Psoas muscle (tissue), 8 donors: Measurements from ENCODE around the gene TM9SF4. TPM values are rescaled to one million over a fixed set of nuclear protein-coding genes. Genes with fewer than 3 reads are reported as not detected.

Experiments used
- ATAC-seq, 4 donors: fragments of 200-7000 bp; cut with Tn5 transposase; one replicate each; pipeline ENCODE4 v1.9.1; 2020; ENCODE audit warnings: moderate library complexity in 3 of 4, mild to moderate bottlenecking in 2 of 4
- DNase-seq, 2 donors: peaks; one replicate each; pipeline ENCODE4 v3.0.0-alpha.2; 2020
- H3K27ac ChIP-seq: fragments of 200-600 bp; one replicate; pipeline ENCODE4 v1.8.0; 2022
- H3K27me3 ChIP-seq, 3 donors: fragments of 200-600 bp in 1 of 3; one replicate each; pipeline versions ENCODE4 v1.6.1 to v1.8.0; 2013 to 2022; ENCODE audit warnings: low read length in 2 of 3, mild to moderate bottlenecking in 2 of 3, moderate library complexity in 1 of 3; ENCODE audit not compliant: insufficient read depth in 3 of 3
- H3K36me3 ChIP-seq, 2 donors: fragments of 200-600 bp in 1 of 2; one replicate each; pipeline versions ENCODE4 v1.6.1 to v1.8.0; 2013 to 2022; ENCODE audit warnings: low read depth in 1 of 2, mild to moderate bottlenecking in 1 of 2, moderate library complexity in 1 of 2; ENCODE audit not compliant: insufficient read depth in 1 of 2
- H3K4me1 ChIP-seq: fragments of 200-600 bp; one replicate; pipeline ENCODE4 v1.8.0; 2022
- H3K4me3 ChIP-seq: fragments of 200-600 bp; one replicate; pipeline ENCODE4 v1.8.0; 2022; ENCODE audit warnings: mild to moderate bottlenecking
- H3K9me3 ChIP-seq: fragments of 200-600 bp; one replicate; pipeline ENCODE4 v1.8.0; 2022
- WGBS, 3 donors: extraction: QIAGEN DNeasy Blood & Tissue Kit; methylation state at CpG; one replicate each; pipeline versions ENCODE4 v1.1.6 to v1.1.7; 2013; 5-methylcytosine and 5-hydroxymethylcytosine counted together
- intact Hi-C, 2 donors: fragments of 100-400 bp; cut with DNase I; formaldehyde crosslinking; loops; one replicate each; pipeline versions ENCODE4 v1.11.0 to v1.14.2; 2022
- polyA plus RNA-seq, 3 donors: library from polyadenylated mRNA; stranded (reverse); fragments of 200-250 nt; gene quantifications; one replicate each; pipeline ENCODE4 v1.2.3, GENCODE V29; 2013
- total RNA-seq, 4 donors: library from RNA; stranded (reverse); fragmentation: NEBNext Ultra II Directional in 2 of 4; extraction: Animal tissue kit (Norgen Biotek cat#: 25700) in 2 of 4; gene quantifications; one replicate each; pipeline versions ENCODE4 v1.2.1 to v1.2.4, GENCODE V29; 2021 to 2023
- TF ChIP-seq, protein P1 (sequence below): fragments of 200-600 bp; IDR thresholded peaks from one replicate; pipeline ENCODE4 v1.8.0; 2022; ENCODE audit warnings: antibody characterized with exemption
- donor health status: healthy with polysubstance abuse.
- donor health status: DM: no; HTN: no; CAD: no; lungs with moderate emphysema.
- donor health status: Bipolar disorder and iron deficiency.
- donor health status: healthy.
- donor health status: DM: yes; HTN: yes; CAD: no.
- donor health status: DM: no; HTN: no; CAD: no.
- donor health status: DM: no; HTN: no; CAD: no.
- donor health status: DM: yes; HTN: yes; CAD: no.

The TM9SF4 gene
- total and polyA plus RNA-seq, 7 donors = 14.0 to 28.0 (median 25.7) TPM

GRCh38 chr20:32205110-32205842, 95.8 kb downstream of the TM9SF4 start:
- intact Hi-C loops = loop anchor here (10.0 kb wide), 2 partner anchors 90 to 150 kb away; partner anchors contain the start of gene ASXL1 (in 1 of the 2)
- 21 to 43% (median 32%) methylated on average over 5 of the region's 5 CpGs for WGBS, 3 donors
- H3K4me1 ChIP-seq = peaks cover 73% of the 10 kb centered on the region
- H3K27ac ChIP-seq = peak overlapping the region; percentile 96
- no peaks in the 10 kb centered on the region for H3K27me3 ChIP-seq
- DNase-seq (no peak), ATAC-seq (peak in 3 of 4 donors; percentile 57 to 60 (median 60))
- H3K4me3 ChIP-seq = peak overlapping the region; percentile 91
- TF ChIP-seq, protein P1, sequence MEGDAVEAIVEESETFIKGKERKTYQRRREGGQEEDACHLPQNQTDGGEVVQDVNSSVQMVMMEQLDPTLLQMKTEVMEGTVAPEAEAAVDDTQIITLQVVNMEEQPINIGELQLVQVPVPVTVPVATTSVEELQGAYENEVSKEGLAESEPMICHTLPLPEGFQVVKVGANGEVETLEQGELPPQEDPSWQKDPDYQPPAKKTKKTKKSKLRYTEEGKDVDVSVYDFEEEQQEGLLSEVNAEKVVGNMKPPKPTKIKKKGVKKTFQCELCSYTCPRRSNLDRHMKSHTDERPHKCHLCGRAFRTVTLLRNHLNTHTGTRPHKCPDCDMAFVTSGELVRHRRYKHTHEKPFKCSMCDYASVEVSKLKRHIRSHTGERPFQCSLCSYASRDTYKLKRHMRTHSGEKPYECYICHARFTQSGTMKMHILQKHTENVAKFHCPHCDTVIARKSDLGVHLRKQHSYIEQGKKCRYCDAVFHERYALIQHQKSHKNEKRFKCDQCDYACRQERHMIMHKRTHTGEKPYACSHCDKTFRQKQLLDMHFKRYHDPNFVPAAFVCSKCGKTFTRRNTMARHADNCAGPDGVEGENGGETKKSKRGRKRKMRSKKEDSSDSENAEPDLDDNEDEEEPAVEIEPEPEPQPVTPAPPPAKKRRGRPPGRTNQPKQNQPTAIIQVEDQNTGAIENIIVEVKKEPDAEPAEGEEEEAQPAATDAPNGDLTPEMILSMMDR = no peak
- peaks cover 3 to 23% of the 10 kb centered on the region in 2 donors for H3K36me3 ChIP-seq
- H3K9me3 ChIP-seq = no peaks in the 10 kb centered on the region

DNA sequence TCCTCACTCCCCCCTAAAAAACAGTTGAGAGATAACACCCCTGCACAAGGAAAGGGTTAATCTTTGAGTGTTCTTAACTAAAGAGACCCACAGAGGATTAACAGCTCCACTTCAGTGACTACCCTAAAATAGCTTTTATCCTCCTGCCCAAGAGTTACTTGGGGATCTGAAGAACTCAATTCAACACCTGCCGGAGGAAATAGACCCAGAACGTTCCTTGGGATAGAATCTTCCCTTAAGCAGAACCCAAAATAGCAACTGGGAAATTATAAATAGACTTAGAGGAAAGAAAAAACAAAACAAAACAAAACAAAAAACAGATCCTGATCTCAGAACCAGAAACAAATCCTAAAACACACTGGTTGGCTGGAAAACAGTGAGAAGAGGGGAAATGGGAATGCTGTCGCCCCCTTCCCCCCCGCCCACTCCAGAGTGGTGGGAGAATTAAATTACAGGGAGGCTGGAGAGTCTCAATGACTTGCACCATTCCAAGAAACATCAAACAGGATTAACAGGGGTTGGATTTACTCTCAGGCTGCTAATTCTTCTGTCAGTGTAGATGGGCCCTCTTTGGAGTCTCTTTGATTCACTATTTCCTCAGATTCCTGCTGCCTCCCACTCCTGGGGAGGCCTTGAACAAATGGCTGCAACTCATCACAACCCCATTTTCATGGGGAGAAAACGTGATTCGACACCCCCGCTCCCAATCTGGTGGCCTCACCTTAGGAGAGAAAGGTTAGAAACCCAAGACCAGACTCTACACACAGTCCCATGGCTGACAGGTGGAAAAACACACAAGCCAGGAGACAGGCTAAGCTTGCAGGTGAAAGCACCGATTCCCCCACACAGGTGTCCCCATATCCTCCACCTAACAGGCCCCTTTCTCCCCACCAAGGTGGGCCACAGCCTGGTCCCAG, 96.6 kb downstream of the TM9SF4 start:
- peak overlapping the region; percentile 96 for H3K27ac ChIP-seq
- DNase-seq (no peak), ATAC-seq (peak in 3 of 4 donors; percentile 31 to 58 (median 47))
- WGBS, 3 donors = 14 to 26% (median 16%) methylated on average over 8 of the region's 8 CpGs
- H3K27me3 ChIP-seq = no peaks in the 10 kb centered on the region
- intact Hi-C loops = loop anchor here (2.0 to 10.0 kb wide), 3 partner anchors 91 to 155 kb away; partner anchors contain the start of gene ASXL1 (in 1 of the 2)
- peak overlapping the region; percentile 91 for H3K4me3 ChIP-seq
- TF ChIP-seq, protein P1 = no peak
- H3K9me3 ChIP-seq = no peaks in the 10 kb centered on the region
- peaks cover 3 to 23% of the 10 kb centered on the region in 2 donors for H3K36me3 ChIP-seq
- H3K4me1 ChIP-seq = peaks cover 70% of the 10 kb centered on the region

DNA sequence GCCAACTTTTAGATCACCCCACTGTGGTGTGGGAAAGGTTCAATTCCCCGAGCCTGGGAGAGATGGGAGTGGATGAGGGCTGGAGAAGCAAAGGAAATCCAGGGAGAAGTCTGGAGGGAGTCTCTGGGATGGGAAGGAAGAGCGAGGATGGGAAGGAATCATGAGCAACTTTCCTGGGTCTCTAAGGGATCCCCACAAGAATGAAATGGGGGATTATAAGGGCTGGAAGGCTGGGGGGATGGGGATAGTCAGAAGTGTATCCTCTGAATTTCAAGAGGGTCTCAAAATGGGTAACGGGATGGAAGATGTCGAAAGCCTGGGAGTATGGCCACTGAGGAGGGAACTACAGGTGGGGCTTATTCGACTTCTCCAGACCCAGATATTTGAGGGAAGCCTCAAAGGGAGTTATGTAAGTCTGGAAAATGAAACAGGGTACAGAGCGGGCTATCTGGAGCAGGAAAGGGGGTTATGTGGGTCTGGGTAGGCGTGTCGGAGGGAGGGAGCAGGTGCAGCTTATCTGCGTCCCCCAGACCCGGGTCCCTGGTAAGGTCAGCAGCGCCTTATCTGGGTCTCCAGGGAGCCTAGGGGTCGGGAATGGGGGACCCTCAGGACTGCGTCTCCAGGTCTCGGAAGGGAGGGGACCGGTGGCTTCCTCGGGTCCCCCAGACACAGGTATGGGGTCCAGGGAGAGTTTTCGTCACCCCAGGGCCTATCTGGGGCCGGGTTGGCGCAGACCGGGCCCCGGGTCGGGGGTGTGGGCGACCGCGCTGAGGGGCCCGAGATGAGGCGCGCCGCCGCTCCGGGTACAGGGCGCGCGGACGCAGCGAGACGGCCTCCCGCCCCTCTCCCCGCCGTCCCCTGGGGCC, 97.5 kb downstream of the TM9SF4 start:
- peaks cover 67% of the 10 kb centered on the region for H3K4me1 ChIP-seq
- ATAC-seq (no peak), DNase-seq (no peak)
- TF ChIP-seq, protein P1 = no peak
- no peaks in the 10 kb centered on the region for H3K9me3 ChIP-seq
- 2 to 4% (median 2%) methylated on average over 18 to 40 of the region's 40 CpGs for WGBS, 3 donors
- peaks cover 4 to 14% of the 10 kb centered on the region in 2 donors for H3K36me3 ChIP-seq
- intact Hi-C loops = loop anchor here (2.0 to 10.0 kb wide), 3 partner anchors 92 to 154 kb away; partner anchors contain the start of gene ASXL1 (in 1 of the 2)
- H3K27me3 ChIP-seq = no peaks in the 10 kb centered on the region
- peak overlapping the region; percentile 91 for H3K4me3 ChIP-seq
- peak overlapping the region; percentile 96 for H3K27ac ChIP-seq
